Osteocyte (in vitro differentiated cells): ENCODE data around the gene PSMD3. TPM values are rescaled to one million over a fixed set of nuclear protein-coding genes. Genes with fewer than 3 reads are reported as not detected.
A peak's percentile ranks its signal among the peaks of the same experiment; 100 is the strongest.

Experiments
- DNase-seq: peaks from one replicate; pipeline ENCODE4 v3.0.0; 2021; ENCODE audit warnings: mixed read lengths; ENCODE audit not compliant: unreplicated experiment; ENCODE audit errors: extremely low spot score
- H3K27ac Mint-ChIP-seq: one replicate; pipeline ENCODE4 v1.8.0; 2021; ENCODE audit warnings: mild to moderate bottlenecking, mixed read lengths; ENCODE audit not compliant: unreplicated experiment
- H3K27me3 Mint-ChIP-seq: one replicate; pipeline ENCODE4 v1.8.0; 2021; ENCODE audit warnings: mixed read lengths; ENCODE audit not compliant: unreplicated experiment
- H3K36me3 Mint-ChIP-seq: one replicate; pipeline ENCODE4 v1.8.0; 2021; ENCODE audit warnings: mixed read lengths; ENCODE audit not compliant: unreplicated experiment
- H3K4me1 Mint-ChIP-seq: one replicate; pipeline ENCODE4 v1.8.0; 2021; ENCODE audit warnings: mixed read lengths; ENCODE audit not compliant: unreplicated experiment
- H3K4me3 Mint-ChIP-seq: one replicate; pipeline ENCODE4 v1.8.0; 2021; ENCODE audit warnings: mild to moderate bottlenecking, moderate library complexity, mixed read lengths; ENCODE audit not compliant: unreplicated experiment
- H3K9me3 Mint-ChIP-seq: one replicate; pipeline ENCODE4 v1.8.0; 2021; ENCODE audit warnings: mixed read lengths; ENCODE audit not compliant: unreplicated experiment
- CTCF ChIP-seq: fragments of 200-600 bp; sonication (generic); IDR thresholded peaks from 2 replicates; pipeline ENCODE4 v1.5.0; 2021; ENCODE audit warnings: antibody characterized with exemption, mild to moderate bottlenecking, moderate library complexity
- total RNA-seq: library from RNA; stranded (reverse); gene quantifications from 2 replicates; pipeline ENCODE4 v1.2.1, GENCODE V29; 2021

PSMD3 gene
- total RNA-seq, 1 donor from 2014 or later, result 96.9 TPM

GRCh38 chr17:40032322-40033320, 52.0 kb downstream of the PSMD3 start:
- no peak for DNase-seq
- Mint-ChIP-seq H3K36me3 (peaks cover 38% of the 10 kb centered on the region), H3K4me1 (peaks cover 2% of the 10 kb centered on the region), H3K4me3 (no peak overlapping the region), H3K9me3 (no peaks in the 10 kb centered on the region), H3K27ac (no peak overlapping the region), H3K27me3 (no peaks in the 10 kb centered on the region)
- TF ChIP-seq CTCF, result no peak

- Mint-ChIP-seq H3K9me3 (no peaks in the 10 kb centered on the region), H3K27ac (no peak overlapping the region), H3K4me1 (peaks cover 2% of the 10 kb centered on the region), H3K27me3 (no peaks in the 10 kb centered on the region), H3K4me3 (no peak overlapping the region), H3K36me3 (peaks cover 38% of the 10 kb centered on the region)
- TF ChIP-seq CTCF, result no peak
- no peak for DNase-seq
Measured at GRCh38 chr17:40033339-40033738, 52.7 kb downstream of the PSMD3 start.

GRCh38 chr17:40034426-40035161, 54.0 kb downstream of the PSMD3 start:
- H3K4me1 Mint-ChIP-seq, result peaks cover 12% of the 10 kb centered on the region
- H3K27me3 Mint-ChIP-seq, result no peaks in the 10 kb centered on the region
- peaks cover 28% of the 10 kb centered on the region for H3K36me3 Mint-ChIP-seq
- DNase-seq, result no peak
- H3K4me3 Mint-ChIP-seq, result no peak overlapping the region
- no peak for TF ChIP-seq CTCF
- H3K9me3 Mint-ChIP-seq, result no peaks in the 10 kb centered on the region
- H3K27ac Mint-ChIP-seq, result no peak overlapping the region

- no peaks in the 10 kb centered on the region for H3K27me3 Mint-ChIP-seq
- no peaks in the 10 kb centered on the region for H3K9me3 Mint-ChIP-seq
- H3K27ac Mint-ChIP-seq, result no peak overlapping the region
- no peak overlapping the region for H3K4me3 Mint-ChIP-seq
- TF ChIP-seq CTCF, result peak; percentile 69
- peaks cover 25% of the 10 kb centered on the region for H3K36me3 Mint-ChIP-seq
- DNase-seq, result no peak
- H3K4me1 Mint-ChIP-seq, result peaks cover 12% of the 10 kb centered on the region
Measured at GRCh38 chr17:40035162-40035559, 54.6 kb downstream of the PSMD3 start.
